MCF 10A (cell line): ENCODE data around the gene ERMN. TPM values are rescaled to one million over a fixed set of nuclear protein-coding genes. Genes with fewer than 3 reads are reported as not detected.
"Not testable (repeated sequence)": the region's sequence is repeated elsewhere in the genome, so short reads cannot be mapped to it uniquely, and the experiment has no call there.

Source experiments
- BruUV-seq: library from RNA; stranded (reverse); fragments of 400-500 nt; replicated peaks from 2 replicates; lab custom pipeline; 2021; lab: Mats Ljungman, UMichigan
- CTCF ChIA-PET: fragments of 300-600 bp; sonication (Branson Sonifier 250); formaldehyde crosslinking; extraction: SDS; loops from one replicate; lab custom pipeline; 2021; ENCODE audit warnings: antibody characterized with exemption, inconsistent platforms; lab: Yijun Ruan, JAX
- POLR2A ChIA-PET: fragments of 300-600, 350-650 bp; sonication (Branson Sonifier 250); formaldehyde crosslinking; extraction: SDS; loops from one replicate; lab custom pipeline; 2020; ENCODE audit warnings: antibody characterized with exemption, inconsistent platforms; lab: Yijun Ruan, JAX
- DNase-seq: peaks from one replicate; pipeline ENCODE4 v3.0.0-alpha.2; 2018; ENCODE audit not compliant: unreplicated experiment
- H3K27ac Mint-ChIP-seq: one replicate; pipeline ENCODE4 v1.8.0; 2022; ENCODE audit warnings: mild to moderate bottlenecking, low read depth, mixed read lengths; ENCODE audit not compliant: unreplicated experiment
- H3K27me3 Mint-ChIP-seq: one replicate; pipeline ENCODE4 v1.8.0; 2022; ENCODE audit warnings: mixed read lengths; ENCODE audit not compliant: insufficient read depth, unreplicated experiment
- H3K36me3 Mint-ChIP-seq: one replicate; pipeline ENCODE4 v1.8.0; 2022; ENCODE audit warnings: mild to moderate bottlenecking, moderate library complexity, mixed read lengths; ENCODE audit not compliant: insufficient read depth, unreplicated experiment
- H3K4me1 Mint-ChIP-seq: one replicate; pipeline ENCODE4 v1.8.0; 2022; ENCODE audit warnings: mixed read lengths; ENCODE audit not compliant: insufficient read depth, unreplicated experiment
- H3K4me3 Mint-ChIP-seq: one replicate; pipeline ENCODE4 v1.8.0; 2022; ENCODE audit warnings: mild to moderate bottlenecking, moderate library complexity, mixed read lengths; ENCODE audit not compliant: unreplicated experiment
- H3K9me3 Mint-ChIP-seq: one replicate; pipeline ENCODE4 v1.8.0; 2022; ENCODE audit warnings: mixed read lengths; ENCODE audit not compliant: unreplicated experiment
- CTCF ChIP-seq: fragments of 200-600 bp; IDR thresholded peaks from one replicate; pipeline ENCODE4 v1.8.0; 2022; ENCODE audit warnings: antibody characterized with exemption, mild to moderate bottlenecking; ENCODE audit not compliant: unreplicated experiment
- intact Hi-C: fragments of 100-400 bp; cut with micrococcal nuclease; formaldehyde crosslinking; loops from 2 replicates; pipeline ENCODE4 v1.14.1; 2022
- total RNA-seq: library from RNA; stranded (reverse); gene quantifications from 2 replicates; pipeline ENCODE4 v1.2.3, GENCODE V29; 2022

Gene ERMN
- total RNA-seq, 1 experiment from 2014 or later: not detected

- no TSS peak for BruUV-seq
- Mint-ChIP-seq H3K27me3 (no peaks in the 10 kb centered on the region), H3K27ac (no peak overlapping the region), H3K4me3 (no peak overlapping the region), H3K4me1 (no peaks in the 10 kb centered on the region), H3K36me3 (no peaks in the 10 kb centered on the region), H3K9me3 (peaks cover 21% of the 10 kb centered on the region)
- DNase-seq: no peak
- ChIA-PET POLR2A (interaction anchor here (1.3 kb wide), 1 partner anchor 9 kb away, joined by 3 read pairs; no protein-coding TSS in a partner anchor), CTCF (interaction anchor here (0.8 to 5.2 kb wide), 4 partner anchors 10 to 25 kb away, joined by 3 to 62 read pairs (median 8); partner anchors contain the start of gene ERMN)
- TF ChIP-seq CTCF: no peak
- intact Hi-C loops: no loop called here
Measured at GRCh38 chr2:157345647-157346389, 20.2 kb upstream of the ERMN start.

- H3K27me3 Mint-ChIP-seq, POLR2A ChIA-PET, H3K36me3 Mint-ChIP-seq, BruUV-seq, intact Hi-C loops, H3K4me3 Mint-ChIP-seq, H3K4me1 Mint-ChIP-seq, DNase-seq, H3K27ac Mint-ChIP-seq: not testable (repeated sequence)
- CTCF ChIA-PET: interaction anchor here (0.7 kb wide), 1 partner anchor 25 kb away, joined by 3 read pairs; no protein-coding TSS in a partner anchor
- peaks cover 21% of the 10 kb centered on the region for H3K9me3 Mint-ChIP-seq
Measured at GRCh38 chr2:157341381-157341780, 15.8 kb upstream of the ERMN start.

GRCh38 chr2:157339965-157340655 lies 14.5 kb upstream of the ERMN start:
- intact Hi-C loops: no loop called here
- no peak overlapping the region for H3K4me3 Mint-ChIP-seq
- H3K9me3 Mint-ChIP-seq: peaks cover 21% of the 10 kb centered on the region
- ChIA-PET CTCF (interaction anchor here (1.2 to 8.7 kb wide), 3 partner anchors 8 to 152 kb away, joined by 4 to 145 read pairs (median 4); partner anchors contain the start of gene ERMN), POLR2A (no interaction called here)
- no peaks in the 10 kb centered on the region for H3K4me1 Mint-ChIP-seq
- DNase-seq: no peak
- H3K27me3 Mint-ChIP-seq: no peaks in the 10 kb centered on the region
- H3K36me3 Mint-ChIP-seq: no peaks in the 10 kb centered on the region
- no peak overlapping the region for H3K27ac Mint-ChIP-seq
- BruUV-seq: no TSS peak
- no peak for TF ChIP-seq CTCF

GRCh38 chr2:157337978-157338377 lies 12.4 kb upstream of the ERMN start:
- DNase-seq: no peak
- CTCF ChIA-PET: interaction anchor here (1.0 to 8.7 kb wide), 5 partner anchors 12 to 102 kb away, joined by 3 to 145 read pairs (median 5); partner anchors contain the start of gene ERMN
- H3K27me3 Mint-ChIP-seq: no peaks in the 10 kb centered on the region
- H3K36me3 Mint-ChIP-seq: no peaks in the 10 kb centered on the region
- H3K4me3 Mint-ChIP-seq: no peak overlapping the region
- POLR2A ChIA-PET: no interaction called here
- H3K27ac Mint-ChIP-seq: no peak overlapping the region
- H3K9me3 Mint-ChIP-seq: peaks cover 13% of the 10 kb centered on the region
- no peaks in the 10 kb centered on the region for H3K4me1 Mint-ChIP-seq
- intact Hi-C loops: no loop called here
- TF ChIP-seq CTCF: no peak
- no TSS peak for BruUV-seq
